Body of pancreas (tissue), 4 donors: ENCODE data around the gene LRRC31. TPM values are rescaled to one million over a fixed set of nuclear protein-coding genes. Genes with fewer than 3 reads are reported as not detected.

Source experiments
- ATAC-seq: fragments of 150-250 bp; one replicate; pipeline ENCODE4 v1.9.1; 2016
- DNase-seq, 4 donors: peaks; one replicate each; pipeline ENCODE4 v3.0.0-alpha.2; 2019
- H3K27ac ChIP-seq, 4 donors: fragments of 200-600 bp; sonication (generic); 1 replicate in 3 of 4; 2 replicates in 1 of 4; pipeline versions ENCODE4 v1.5.1 to v1.6.1; 2016 to 2019; ENCODE audit warnings: mild to moderate bottlenecking in 1 of 4, mixed read lengths in 1 of 4, moderate library complexity in 1 of 4
- H3K27me3 ChIP-seq, 2 donors: fragments of 200-600 bp; sonication (generic); one replicate each; pipeline ENCODE4 v1.6.0; 2016; ENCODE audit warnings: mild to moderate bottlenecking in 1 of 2
- H3K36me3 ChIP-seq, 2 donors: fragments of 200-600 bp; sonication (generic); replicated peaks in 1 of 2; 2 replicates each; pipeline ENCODE4 v1.5.1; 2016; ENCODE audit warnings: low read depth in 2 of 2; ENCODE audit not compliant: insufficient read depth in 1 of 2
- H3K4me1 ChIP-seq: fragments of 200-600 bp; sonication (generic); one replicate; pipeline ENCODE4 v1.6.0; 2016
- H3K4me3 ChIP-seq, 2 donors: fragments of 200-600 bp; sonication (generic); 1 replicate in 1 of 2; 2 replicates in 1 of 2; pipeline ENCODE4 v1.5.1; 2016 to 2019
- H3K9me3 ChIP-seq, 3 donors: fragments of 200-600 bp; sonication (generic); 1 replicate in 2 of 3; 2 replicates in 1 of 3; pipeline ENCODE4 v1.5.1; 2016
- POLR2A ChIP-seq, 3 donors: fragments of 450-650 bp; IDR thresholded peaks; one replicate each; pipeline ENCODE4 v1.6.1; 2016; ENCODE audit warnings: antibody characterized with exemption in 3 of 3, mild to moderate bottlenecking in 2 of 3
- WGBS, 2 donors: methylation state at CpG; one replicate each; pipeline ENCODE4 v1.1.5; 2017; 5-methylcytosine and 5-hydroxymethylcytosine counted together
- intact Hi-C: fragments of 100-400 bp; cut with DNase I; formaldehyde crosslinking; loops from one replicate; pipeline ENCODE4 v1.15.1; 2023
- total RNA-seq, 2 donors: library from RNA; depleted of rRNA; stranded (reverse); fragments of >200 nt; gene quantifications; one replicate each; pipeline ENCODE4 v1.1.0, GENCODE V29; 2016
- TF ChIP-seq, protein P1 (sequence below), 7 experiments: fragments of 450-650 bp in 4 of 7; fragments of 200-600 bp in 3 of 7; sonication (generic) in 3 of 7; IDR thresholded peaks; one replicate each; pipeline ENCODE4 v1.5.1; 2016 to 2019; ENCODE audit warnings: antibody characterized with exemption in 7 of 7

The LRRC31 gene
- total RNA-seq, 2 donors from 2014 or later = 0.78 TPM; not detected in 1

DNA sequence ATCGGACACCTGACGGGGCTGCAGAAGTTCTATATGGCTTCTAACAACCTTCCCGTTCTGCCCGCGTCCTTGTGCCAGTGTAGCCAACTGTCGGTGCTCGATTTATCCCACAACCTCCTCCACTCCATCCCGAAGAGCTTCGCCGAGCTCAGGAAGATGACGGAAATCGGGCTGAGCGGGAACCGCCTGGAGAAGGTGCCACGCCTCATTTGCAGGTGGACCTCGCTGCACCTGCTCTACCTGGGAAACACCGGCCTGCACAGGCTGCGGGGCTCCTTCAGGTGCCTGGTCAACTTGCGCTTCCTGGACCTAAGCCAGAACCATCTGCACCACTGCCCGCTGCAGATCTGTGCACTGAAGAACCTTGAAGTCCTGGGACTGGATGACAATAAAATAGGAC is 47.2 kb downstream of the LRRC31 start:
- 84 to 88% methylated on average over 18 to 20 of the region's 20 CpGs for WGBS, 2 donors
- intact Hi-C loops = no loop called here
- DNase-seq = no peak
- no peaks in the 10 kb centered on the region for H3K4me1 ChIP-seq
- H3K27me3 ChIP-seq = no peaks in the 10 kb centered on the region
- no peak overlapping the region for H3K4me3 ChIP-seq
- no peak overlapping the region for H3K27ac ChIP-seq
- no peaks in the 10 kb centered on the region for H3K9me3 ChIP-seq
- TF ChIP-seq POLR2A (IDR thresholded peaks at IDR 0.05) = no peak
- TF ChIP-seq, protein P1, sequence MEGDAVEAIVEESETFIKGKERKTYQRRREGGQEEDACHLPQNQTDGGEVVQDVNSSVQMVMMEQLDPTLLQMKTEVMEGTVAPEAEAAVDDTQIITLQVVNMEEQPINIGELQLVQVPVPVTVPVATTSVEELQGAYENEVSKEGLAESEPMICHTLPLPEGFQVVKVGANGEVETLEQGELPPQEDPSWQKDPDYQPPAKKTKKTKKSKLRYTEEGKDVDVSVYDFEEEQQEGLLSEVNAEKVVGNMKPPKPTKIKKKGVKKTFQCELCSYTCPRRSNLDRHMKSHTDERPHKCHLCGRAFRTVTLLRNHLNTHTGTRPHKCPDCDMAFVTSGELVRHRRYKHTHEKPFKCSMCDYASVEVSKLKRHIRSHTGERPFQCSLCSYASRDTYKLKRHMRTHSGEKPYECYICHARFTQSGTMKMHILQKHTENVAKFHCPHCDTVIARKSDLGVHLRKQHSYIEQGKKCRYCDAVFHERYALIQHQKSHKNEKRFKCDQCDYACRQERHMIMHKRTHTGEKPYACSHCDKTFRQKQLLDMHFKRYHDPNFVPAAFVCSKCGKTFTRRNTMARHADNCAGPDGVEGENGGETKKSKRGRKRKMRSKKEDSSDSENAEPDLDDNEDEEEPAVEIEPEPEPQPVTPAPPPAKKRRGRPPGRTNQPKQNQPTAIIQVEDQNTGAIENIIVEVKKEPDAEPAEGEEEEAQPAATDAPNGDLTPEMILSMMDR (IDR thresholded peaks at IDR 0.05) = no peak
- H3K36me3 ChIP-seq = no peaks in the 10 kb centered on the region
- ATAC-seq = no peak

DNA sequence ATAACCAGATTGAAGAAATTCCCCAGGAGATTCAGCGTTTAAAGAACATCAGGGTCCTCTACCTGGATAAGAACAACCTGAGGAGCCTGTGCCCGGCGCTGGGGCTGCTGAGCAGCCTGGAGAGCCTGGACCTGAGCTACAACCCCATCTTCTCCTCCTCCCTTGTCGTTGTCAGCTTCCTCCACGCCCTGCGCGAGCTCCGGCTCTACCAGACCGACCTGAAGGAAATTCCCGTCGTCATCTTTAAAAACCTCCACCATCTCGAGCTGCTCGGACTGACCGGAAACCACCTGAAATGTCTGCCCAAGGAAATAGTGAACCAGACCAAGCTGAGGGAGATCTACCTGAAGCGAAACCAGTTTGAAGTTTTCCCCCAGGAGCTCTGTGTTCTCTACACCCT is 47.6 kb downstream of the LRRC31 start:
- no peaks in the 10 kb centered on the region for H3K9me3 ChIP-seq
- no peaks in the 10 kb centered on the region for H3K4me1 ChIP-seq
- no peak overlapping the region for H3K4me3 ChIP-seq
- H3K36me3 ChIP-seq = no peaks in the 10 kb centered on the region
- DNase-seq (no peak), ATAC-seq (no peak)
- no peak overlapping the region for H3K27ac ChIP-seq
- TF ChIP-seq POLR2A (IDR thresholded peaks at IDR 0.05) = no peak
- H3K27me3 ChIP-seq = no peaks in the 10 kb centered on the region
- WGBS, 2 donors = 86 to 93% methylated on average over 15 of the region's 15 CpGs
- intact Hi-C loops = no loop called here

DNA sequence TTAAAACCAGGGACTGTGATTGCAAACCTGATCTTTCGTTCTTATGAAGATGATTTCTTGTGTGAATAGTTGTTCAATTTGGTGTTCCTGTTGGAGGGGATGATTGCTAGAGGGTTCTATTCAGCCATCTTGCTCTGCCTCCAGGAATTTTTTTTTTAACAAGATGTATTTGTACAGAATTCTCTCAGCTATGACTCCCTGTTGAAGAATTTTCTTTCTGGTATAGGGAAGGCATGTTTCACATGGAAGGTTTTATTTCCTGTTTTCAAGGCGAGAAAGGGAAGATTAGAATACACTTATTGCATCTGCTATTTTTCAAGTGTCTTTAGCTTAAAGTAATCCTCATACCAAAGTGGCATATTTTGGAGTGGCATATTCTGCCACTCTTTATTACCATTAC is 51.4 kb downstream of the LRRC31 start:
- Histone ChIP-seq H3K27me3 (no peaks in the 10 kb centered on the region), H3K36me3 (no peaks in the 10 kb centered on the region), H3K27ac (no peak overlapping the region), H3K9me3 (peaks cover 0 to 5% (median 0%) of the 10 kb centered on the region in 3 donors), H3K4me3 (no peak overlapping the region), H3K4me1 (no peaks in the 10 kb centered on the region)
- no peak for ATAC-seq
- no peak for DNase-seq
- intact Hi-C loops = no loop called here
- WGBS, 2 donors = 73 to 79% methylated on average over 2 of the region's 2 CpGs
- TF ChIP-seq, protein P1 (IDR thresholded peaks at IDR 0.05) = no peak
- TF ChIP-seq POLR2A (IDR thresholded peaks at IDR 0.05) = no peak

DNA sequence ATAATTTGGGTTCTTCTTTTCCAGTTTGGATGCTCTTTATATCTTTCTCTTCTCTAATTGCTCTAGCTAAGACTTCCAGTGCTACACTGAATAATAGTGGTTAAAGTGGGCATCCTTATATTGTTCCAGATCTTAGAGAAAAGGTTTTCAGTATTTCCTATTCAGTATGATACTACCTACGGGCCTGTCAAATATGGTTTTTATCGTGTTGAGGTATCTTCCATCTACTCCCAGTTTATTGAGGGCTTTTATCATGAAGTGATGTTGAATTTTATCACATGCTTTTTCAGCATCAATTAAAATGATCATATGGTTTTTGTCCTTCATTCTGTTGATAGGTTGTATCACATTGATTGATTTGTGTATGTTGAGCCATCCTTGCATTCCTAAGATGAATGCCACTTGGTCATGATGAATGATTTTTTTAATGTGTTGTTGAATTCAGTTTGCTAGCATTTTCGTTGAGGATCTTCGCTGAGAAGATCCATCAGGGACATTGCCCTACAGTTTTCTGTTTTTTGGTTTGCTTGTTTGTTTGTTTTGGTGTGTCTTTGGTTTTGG is 54.1 kb downstream of the LRRC31 start:
- Histone ChIP-seq H3K4me1 (peaks cover 14% of the 10 kb centered on the region), H3K4me3 (no peak overlapping the region), H3K27ac (no peak overlapping the region), H3K27me3 (no peaks in the 10 kb centered on the region), H3K36me3 (no peaks in the 10 kb centered on the region), H3K9me3 (peaks cover 0 to 5% (median 0%) of the 10 kb centered on the region in 3 donors)
- ATAC-seq (no peak), DNase-seq (no peak)
- WGBS, 2 donors = 79 to 84% methylated on average over 4 of the region's 4 CpGs
- TF ChIP-seq, protein P1 (IDR thresholded peaks at IDR 0.05) = no peak
- TF ChIP-seq POLR2A (IDR thresholded peaks at IDR 0.05) = no peak
- intact Hi-C loops = no loop called here

DNA sequence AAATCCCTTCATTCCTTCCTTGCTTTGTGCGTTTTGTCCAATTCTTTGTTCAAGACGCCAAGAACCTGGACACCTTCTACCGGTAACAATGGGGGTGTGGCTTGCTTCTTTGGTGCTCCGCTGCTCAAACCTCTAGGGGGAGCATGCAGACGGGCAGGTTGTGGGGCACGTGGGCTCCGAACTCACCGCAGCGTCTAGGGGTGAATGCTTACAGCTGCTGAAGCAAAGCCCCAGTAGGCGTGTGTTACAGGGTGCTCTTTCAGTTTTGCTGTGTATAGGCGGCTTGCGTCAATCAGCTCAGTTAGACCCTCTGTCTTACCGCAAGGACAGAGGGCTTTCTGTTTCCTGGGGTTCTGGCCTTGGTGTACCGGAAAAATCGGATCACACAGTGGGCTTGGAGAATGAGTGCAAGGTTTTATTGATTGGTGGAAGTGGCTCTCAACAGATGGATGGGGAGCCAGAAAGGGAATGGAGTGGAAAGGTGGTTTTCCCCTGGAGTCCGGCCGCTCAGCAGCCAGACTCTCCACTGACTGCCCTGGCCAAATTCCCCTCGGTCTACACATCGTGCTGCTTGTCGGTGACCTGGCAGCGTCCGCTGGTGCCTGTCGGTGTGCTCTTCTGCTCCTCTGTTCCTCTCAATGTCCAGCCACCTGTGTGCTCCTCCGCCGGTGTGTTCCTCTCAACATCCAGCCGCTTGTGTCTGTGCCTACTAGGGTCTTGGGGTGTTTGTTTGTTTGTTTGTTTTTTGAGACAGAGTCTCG is 55.8 kb downstream of the LRRC31 start:
- Histone ChIP-seq H3K4me3 (no peak overlapping the region), H3K27me3 (no peaks in the 10 kb centered on the region), H3K36me3 (no peaks in the 10 kb centered on the region), H3K9me3 (peaks cover 0 to 5% (median 0%) of the 10 kb centered on the region in 3 donors), H3K4me1 (peaks cover 14% of the 10 kb centered on the region), H3K27ac (no peak overlapping the region)
- DNase-seq (peak; percentile 19 to 39 (median 30)), ATAC-seq (no peak)
- intact Hi-C loops = no loop called here
- WGBS, 2 donors = 59 to 62% methylated on average over 26 to 27 of the region's 27 CpGs
- no peak for TF ChIP-seq POLR2A (IDR thresholded peaks at IDR 0.05)
- TF ChIP-seq, protein P1 (IDR thresholded peaks at IDR 0.05) = peak in 6 of 7 experiments; percentile 19 to 39 (median 24)
